Panc1 (cell line): ENCODE results near the gene SH3BP2. TPM values are rescaled to one million over a fixed set of nuclear protein-coding genes. Genes with fewer than 3 reads are reported as not detected.
A peak's percentile ranks its signal among the peaks of the same experiment; 100 is the strongest.

Source experiments
- ATAC-seq: fragments of 200-7000 bp; cut with Tn5 transposase; 2 replicates; pipeline ENCODE4 v1.9.1; 2020; ENCODE audit warnings: mild to moderate bottlenecking, moderate library complexity
- Bru-seq: library from RNA; stranded (reverse); fragments of 400-500 nt; gene quantifications from one replicate; lab custom pipeline; 2021; lab: Mats Ljungman, UMichigan
- BruChase-seq, 2 experiments: library from RNA; stranded (reverse); fragments of 400-500 nt; gene quantifications; one replicate each; lab custom pipeline; 2021; lab: Mats Ljungman, UMichigan
- BruUV-seq: library from RNA; stranded (reverse); fragments of 400-500 nt; replicated peaks from 2 replicates; lab custom pipeline; 2021; lab: Mats Ljungman, UMichigan
- CTCF ChIA-PET: fragments of 300-600 bp; sonication (Branson Sonifier 250); formaldehyde crosslinking; loops from one replicate; lab custom pipeline; 2022; ENCODE audit warnings: antibody characterized with exemption; lab: Charles Lee
- POLR2A ChIA-PET: fragments of 300-600 bp; sonication (Branson Sonifier 250); formaldehyde crosslinking; loops from one replicate; lab custom pipeline; 2022; ENCODE audit warnings: antibody characterized with exemption; lab: Charles Lee
- DNase-seq: peaks from one replicate; pipeline ENCODE4 v3.0.0-alpha.2; 2010; ENCODE audit warnings: low read depth, low spot score
- H3K27ac ChIP-seq: 2 replicates; pipeline ENCODE4 v1.5.1; 2011; ENCODE audit warnings: mild to moderate bottlenecking, low read length, inconsistent platforms
- H3K27me3 ChIP-seq: fragments of 200-500 bp; sonication (Bioruptor generic); 2 replicates; pipeline ENCODE4 v1.6.0; 2014; ENCODE audit warnings: low read length, inconsistent platforms; ENCODE audit not compliant: control insufficient read depth, insufficient read depth
- H3K36me3 ChIP-seq: fragments of 200-500 bp; sonication (Bioruptor generic); 2 replicates; pipeline ENCODE4 v1.5.1; 2014; ENCODE audit warnings: inconsistent platforms, mild to moderate bottlenecking, low read length, moderate library complexity; ENCODE audit not compliant: control insufficient read depth, insufficient read depth
- H3K4me1 ChIP-seq: 2 replicates; pipeline ENCODE4 v1.5.1; 2011; ENCODE audit warnings: inconsistent platforms, mild to moderate bottlenecking, low read length, moderate library complexity; ENCODE audit not compliant: control insufficient read depth, insufficient read depth
- H3K4me3 ChIP-seq, 2 experiments: 2 replicates each; pipeline ENCODE4 v1.5.1; 2011 to 2012; ENCODE audit warnings: low read depth in 2 of 2, low read length in 2 of 2, mild to moderate bottlenecking in 2 of 2, inconsistent platforms in 1 of 2, moderate library complexity in 1 of 2
- H3K9me3 ChIP-seq: fragments of 200-500 bp; sonication (Bioruptor generic); 2 replicates; pipeline ENCODE4 v1.5.1; 2014; ENCODE audit warnings: low read depth, mild to moderate bottlenecking, inconsistent platforms, low read length, moderate library complexity; ENCODE audit not compliant: control insufficient read depth, insufficient read depth
- CTCF ChIP-seq: fragments of 450-650 bp; IDR thresholded peaks from 2 replicates; pipeline ENCODE4 v1.5.1; 2017; ENCODE audit warnings: mild to moderate bottlenecking
- POLR2AphosphoS5 ChIP-seq: IDR thresholded peaks from 2 replicates; pipeline ENCODE4 v1.6.1; 2012; ENCODE audit warnings: mild to moderate bottlenecking, low read depth, low read length, moderate library complexity
- REST ChIP-seq, 2 experiments: IDR thresholded peaks; 2 replicates each; pipeline ENCODE4 v1.6.1; 2011 to 2012; ENCODE audit warnings: low read depth in 2 of 2, control low read depth in 1 of 2, low read length in 1 of 2, mild to moderate bottlenecking in 1 of 2, moderate library complexity in 1 of 2; ENCODE audit not compliant: insufficient read depth in 1 of 2
- SIN3A ChIP-seq: IDR thresholded peaks from 2 replicates; pipeline ENCODE4 v1.6.1; 2012; ENCODE audit warnings: low read depth, mild to moderate bottlenecking, low read length, moderate library complexity, borderline replicate concordance; ENCODE audit not compliant: insufficient read depth
- TCF7L2 ChIP-seq: IDR thresholded peaks from 2 replicates; pipeline ENCODE4 v1.6.1; 2011; ENCODE audit warnings: mild to moderate bottlenecking, low read depth, low read length, inconsistent platforms
- in situ Hi-C: cut with HindIII; loops from 2 replicates; pipeline ENCODE4 v1.10.0; 2016; ENCODE audit warnings: low sequenced_read_pairs, low pct_unique_long_range_greater_than_20kb
- intact Hi-C: fragments of 100-400 bp; cut with micrococcal nuclease; formaldehyde crosslinking; loops from one replicate; pipeline ENCODE4 v1.10.0; 2022; ENCODE audit not compliant: unreplicated experiment
- long read RNA-seq: library from polyadenylated mRNA; unstranded; transcript quantifications from one replicate; pipeline ENCODE4 v2.0.0, GENCODE V29; 2021; ENCODE audit not compliant: unreplicated experiment
- polyA plus RNA-seq: library from polyadenylated mRNA; unstranded; fragments of >200 nt; gene quantifications from one replicate; pipeline ENCODE4 v1.2.1, GENCODE V29; 2012; ENCODE audit warnings: missing spikeins; ENCODE audit not compliant: insufficient read length
- total RNA-seq: library from RNA; stranded (reverse); gene quantifications from one replicate; pipeline ENCODE4 v1.2.1, GENCODE V29; 2021; ENCODE audit not compliant: unreplicated experiment

SH3BP2 gene
- total RNA-seq (93.4 TPM), Bru-seq, nascent RNA (percentile 76 among the genes with signal in this experiment), BruChase-seq, experiment 1, labeled RNA remaining after a 2-hour chase (percentile 86 among the genes with signal in this experiment), BruChase-seq, experiment 2, labeled RNA remaining after a 6-hour chase (percentile 88 among the genes with signal in this experiment)
- 56.2 TPM for polyA plus RNA-seq
- long read RNA-seq, transcript SH3BP2-225 (5 exons, 866 nt): major isoform, 7 of 68 reads
- long read RNA-seq, partial matches to known transcripts: 22 of 68 reads
- long read RNA-seq, other reads (novel, unspliced or antisense): 38 of 68 reads

- 0 out of 2 replicates have a peak, but pooled peaks have one; percentile 12 for TF ChIP-seq SIN3A
- TF ChIP-seq POLR2AphosphoS5: no peak; the same call in 1 of the 2 replicates
- TF ChIP-seq REST (IDR thresholded peaks at IDR 0.05; ENCODE audit: insufficient read depth in 1 of 2, low read depth in 2 of 2, low read length in 1 of 2): no peak
- TF ChIP-seq CTCF: no peak
- CTCF ChIA-PET: no interaction called here
Observed at GRCh38 chr4:2792711-2793585, at the start of gene SH3BP2. SH3BP2 (plus strand) TSS chr4:2793085; CDS start chr4:2820618, 27,533 bp downstream.

GRCh38 chr4:2743518-2744445, 49.1 kb upstream of the SH3BP2 start:
- no peaks in the 10 kb centered on the region for H3K9me3 ChIP-seq
- H3K27ac ChIP-seq: no peak overlapping the region
- no peaks in the 10 kb centered on the region for H3K36me3 ChIP-seq
- intact Hi-C loops: no loop called here
- ChIA-PET CTCF (no interaction called here), POLR2A (no interaction called here)
- ATAC-seq (no peak), DNase-seq (no peak)
- BruUV-seq: no TSS peak
- H3K27me3 ChIP-seq: no peaks in the 10 kb centered on the region
- no peaks in the 10 kb centered on the region for H3K4me1 ChIP-seq
- in situ Hi-C loops: no loop called here
- no peak overlapping the region for H3K4me3 ChIP-seq
- no peak for TF ChIP-seq POLR2AphosphoS5
- no peak for TF ChIP-seq TCF7L2
- TF ChIP-seq REST (IDR thresholded peaks at IDR 0.05; ENCODE audit: insufficient read depth in 1 of 2, low read depth in 2 of 2, low read length in 1 of 2): no peak

More at GRCh38 chr4:2792711-2793585, at the start of gene SH3BP2:
- H3K27ac ChIP-seq: peak within 1 kb of the TSS; percentile 89
- no peaks in the 10 kb centered on the region for H3K9me3 ChIP-seq
- H3K36me3 ChIP-seq: no peaks in the 10 kb centered on the region
- H3K27me3 ChIP-seq: no peaks in the 10 kb centered on the region
- POLR2A ChIA-PET: no interaction called here
- ATAC-seq (peak; percentile 50), DNase-seq (no peak)
- intact Hi-C loops (loop anchor here (10.0 kb wide), 1 partner anchor 142 kb away; no protein-coding TSS in a partner anchor), in situ Hi-C loops (no loop called here)
- peak within 1 kb of the TSS; percentile 54 to 77 for H3K4me3 ChIP-seq
- no TSS peak for BruUV-seq
- H3K4me1 ChIP-seq: peaks cover 53% of the 10 kb centered on the region
